ENCODE results near the gene MAML3.
"Not testable (repeated sequence)": the region's sequence is repeated elsewhere in the genome, so short reads cannot be mapped to it uniquely, and the experiment has no call there.

The MAML3 gene

DNA sequence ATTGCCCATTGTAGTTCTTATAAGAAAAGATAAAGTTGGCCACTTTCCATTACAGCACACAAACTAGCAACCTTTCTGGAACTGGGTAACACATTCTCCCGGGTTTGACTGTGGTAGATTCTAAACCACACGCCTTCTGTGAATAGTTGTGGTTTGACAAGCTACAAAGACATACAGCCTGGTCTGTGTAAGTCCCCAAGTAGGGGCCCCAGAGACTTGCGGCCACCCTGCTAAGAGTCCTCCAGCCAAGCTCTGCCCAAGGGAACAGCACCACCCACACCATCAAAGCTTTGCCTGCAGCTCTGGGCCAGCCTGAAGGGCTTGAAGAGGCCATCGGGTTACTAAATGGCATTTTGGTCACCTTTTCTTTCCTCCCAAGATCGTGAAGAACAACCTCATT is 203.4 kb downstream of the MAML3 start:
- no peak overlapping the region for H3K27ac ChIP-seq (ENCODE audit: low read length)

DNA sequence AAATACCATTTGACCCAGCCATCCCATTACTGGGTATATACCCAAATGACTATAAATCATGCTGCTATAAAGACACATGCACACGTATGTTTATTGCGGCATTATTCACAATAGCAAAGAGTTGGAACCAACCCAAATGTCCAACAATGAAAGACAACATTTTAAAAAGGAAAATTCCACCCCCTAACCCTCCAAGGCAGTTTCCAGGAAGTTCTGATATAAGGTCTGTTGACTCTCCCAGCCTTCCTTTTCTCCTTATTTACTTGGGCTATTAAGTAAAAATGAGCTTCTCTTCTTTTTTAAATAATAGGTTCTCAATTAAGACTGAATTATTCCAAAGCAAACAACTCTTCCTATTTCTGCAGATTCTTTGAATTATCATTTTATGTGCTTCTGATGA is 209.1 kb downstream of the MAML3 start:
- not testable (repeated sequence) for H3K4me3 ChIP-seq (ENCODE audit: low read depth in 1 of 2, low read length in 2 of 2); H3K36me3 ChIP-seq (ENCODE audit: control insufficient read depth in 1 of 2, insufficient read depth in 2 of 2, low read length in 2 of 2); H3K9me3 ChIP-seq (ENCODE audit: control insufficient read depth in 1 of 2, low read length in 2 of 2); H3K27me3 ChIP-seq (ENCODE audit: low read depth, low read length); H3K4me1 ChIP-seq (ENCODE audit: control insufficient read depth in 1 of 2, insufficient read depth in 2 of 2, low read length in 2 of 2); H3K27ac ChIP-seq (ENCODE audit: low read length)

More for the DNA sequence above, 203.4 kb downstream of the MAML3 start:
- Histone ChIP-seq H3K27me3 (ENCODE audit: low read depth, low read length) (no peaks in the 10 kb centered on the region), H3K9me3 (ENCODE audit: control insufficient read depth in 1 of 2, low read length in 2 of 2) (no peaks in the 10 kb centered on the region), H3K4me1 (ENCODE audit: control insufficient read depth in 1 of 2, insufficient read depth in 2 of 2, low read length in 2 of 2) (peaks cover 0 to 4% of the 10 kb centered on the region in 2 donors), H3K4me3 (ENCODE audit: low read depth in 1 of 2, low read length in 2 of 2) (no peak overlapping the region), H3K36me3 (ENCODE audit: control insufficient read depth in 1 of 2, insufficient read depth in 2 of 2, low read length in 2 of 2) (no peaks in the 10 kb centered on the region)

DNA sequence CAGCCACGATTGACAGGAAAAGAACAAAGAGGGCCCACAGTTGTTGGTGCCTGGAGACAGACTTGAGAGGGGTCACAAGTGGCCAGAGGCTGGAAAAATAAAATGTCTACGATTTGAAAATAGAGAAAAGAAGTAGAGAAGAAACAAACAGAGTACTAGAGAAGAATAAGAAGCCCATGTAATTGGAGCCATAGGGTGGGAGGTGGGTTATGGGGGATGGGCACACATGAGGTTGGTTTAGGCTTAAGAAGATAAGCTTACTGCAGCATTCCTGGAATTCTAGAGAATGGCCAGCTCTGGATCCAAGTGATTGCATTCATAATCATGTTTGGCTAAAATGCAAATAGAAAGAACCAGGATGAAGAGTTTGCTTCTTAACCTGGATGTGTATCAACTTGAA is 210.7 kb downstream of the MAML3 start:
- Histone ChIP-seq H3K9me3 (ENCODE audit: control insufficient read depth in 1 of 2, low read length in 2 of 2) (no peaks in the 10 kb centered on the region), H3K36me3 (ENCODE audit: control insufficient read depth in 1 of 2, insufficient read depth in 2 of 2, low read length in 2 of 2) (no peaks in the 10 kb centered on the region), H3K4me3 (ENCODE audit: low read depth in 1 of 2, low read length in 2 of 2) (no peak overlapping the region), H3K27ac (ENCODE audit: low read length) (no peak overlapping the region), H3K27me3 (ENCODE audit: low read depth, low read length) (no peaks in the 10 kb centered on the region), H3K4me1 (ENCODE audit: control insufficient read depth in 1 of 2, insufficient read depth in 2 of 2, low read length in 2 of 2) (peaks cover 0 to 4% of the 10 kb centered on the region in 2 donors)

DNA sequence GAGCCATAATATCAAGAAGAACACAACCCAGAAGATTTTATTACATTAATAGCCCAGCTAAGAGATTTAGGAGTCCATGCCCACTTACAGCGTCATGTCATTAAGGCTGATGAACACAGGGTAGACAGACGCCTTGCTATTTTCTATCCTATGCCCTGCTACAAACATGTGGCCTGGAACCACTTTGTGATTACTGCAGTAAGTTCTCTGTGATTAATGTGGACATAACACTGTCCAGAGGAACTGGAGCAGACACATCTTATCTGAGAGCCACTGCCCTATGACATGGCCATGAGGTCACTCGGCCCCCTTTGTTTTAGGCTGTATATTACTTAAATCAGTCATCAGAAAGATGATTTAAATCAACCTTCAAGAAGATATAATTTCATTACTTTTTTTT is 211.7 kb downstream of the MAML3 start:
- no peak overlapping the region for H3K27ac ChIP-seq (ENCODE audit: low read length)
- peaks cover 0 to 2% of the 10 kb centered on the region in 2 donors for H3K4me1 ChIP-seq (ENCODE audit: control insufficient read depth in 1 of 2, insufficient read depth in 2 of 2, low read length in 2 of 2)
- no peaks in the 10 kb centered on the region for H3K27me3 ChIP-seq (ENCODE audit: low read depth, low read length)
- no peak overlapping the region for H3K4me3 ChIP-seq (ENCODE audit: low read depth in 1 of 2, low read length in 2 of 2)
- H3K36me3 ChIP-seq (ENCODE audit: control insufficient read depth in 1 of 2, insufficient read depth in 2 of 2, low read length in 2 of 2) = no peaks in the 10 kb centered on the region
- H3K9me3 ChIP-seq (ENCODE audit: control insufficient read depth in 1 of 2, low read length in 2 of 2) = no peaks in the 10 kb centered on the region

DNA sequence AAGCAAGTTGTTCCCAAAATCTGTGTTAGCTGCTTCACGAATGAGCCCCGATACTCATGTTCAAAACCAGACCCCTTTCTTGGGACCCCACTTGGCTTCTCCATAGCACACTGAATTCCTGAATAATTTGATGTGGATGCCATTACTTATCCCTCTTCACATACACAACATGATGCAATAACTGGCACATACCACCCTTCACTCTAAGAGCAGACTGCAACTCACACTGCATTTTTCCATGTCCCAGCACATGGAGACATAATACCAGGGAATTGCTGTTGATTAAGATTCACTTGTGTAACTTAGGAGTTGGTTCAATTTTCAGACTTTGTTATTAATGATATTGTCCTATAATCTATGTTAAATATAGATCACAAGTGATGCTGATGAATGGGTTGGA is 213.4 kb downstream of the MAML3 start:
- no peak overlapping the region for H3K4me3 ChIP-seq (ENCODE audit: low read depth in 1 of 2, low read length in 2 of 2)
- H3K27ac ChIP-seq (ENCODE audit: low read length) = no peak overlapping the region
- no peaks in the 10 kb centered on the region for H3K27me3 ChIP-seq (ENCODE audit: low read depth, low read length)
- H3K9me3 ChIP-seq (ENCODE audit: control insufficient read depth in 1 of 2, low read length in 2 of 2) = no peaks in the 10 kb centered on the region
- no peaks in the 10 kb centered on the region for H3K4me1 ChIP-seq (ENCODE audit: control insufficient read depth in 1 of 2, insufficient read depth in 2 of 2, low read length in 2 of 2)
- no peaks in the 10 kb centered on the region for H3K36me3 ChIP-seq (ENCODE audit: control insufficient read depth in 1 of 2, insufficient read depth in 2 of 2, low read length in 2 of 2)

DNA sequence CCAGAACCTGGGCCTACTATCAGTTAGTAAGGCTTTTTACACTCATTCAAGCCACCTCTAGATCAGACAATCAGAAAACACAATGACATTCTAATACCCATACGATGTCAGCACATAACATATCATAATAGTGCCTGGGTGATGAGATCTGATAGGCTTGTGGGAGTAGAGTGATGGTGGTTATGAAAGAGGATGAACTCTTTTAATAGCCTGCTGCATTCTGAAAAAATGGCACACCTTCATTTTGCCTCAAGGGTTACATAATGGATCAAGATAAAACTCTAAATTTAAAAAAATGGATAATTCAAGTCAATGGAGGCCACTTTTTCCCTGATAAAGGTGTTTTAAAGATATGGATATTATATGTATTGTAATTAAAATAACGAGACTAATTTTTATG is 215.6 kb downstream of the MAML3 start:
- Histone ChIP-seq H3K4me1 (ENCODE audit: control insufficient read depth in 1 of 2, insufficient read depth in 2 of 2, low read length in 2 of 2) (peaks cover 3 to 8% of the 10 kb centered on the region in 2 donors), H3K36me3 (ENCODE audit: control insufficient read depth in 1 of 2, insufficient read depth in 2 of 2, low read length in 2 of 2) (no peaks in the 10 kb centered on the region), H3K4me3 (ENCODE audit: low read depth in 1 of 2, low read length in 2 of 2) (no peak overlapping the region), H3K9me3 (ENCODE audit: control insufficient read depth in 1 of 2, low read length in 2 of 2) (no peaks in the 10 kb centered on the region), H3K27ac (ENCODE audit: low read length) (no peak overlapping the region), H3K27me3 (ENCODE audit: low read depth, low read length) (no peaks in the 10 kb centered on the region)

DNA sequence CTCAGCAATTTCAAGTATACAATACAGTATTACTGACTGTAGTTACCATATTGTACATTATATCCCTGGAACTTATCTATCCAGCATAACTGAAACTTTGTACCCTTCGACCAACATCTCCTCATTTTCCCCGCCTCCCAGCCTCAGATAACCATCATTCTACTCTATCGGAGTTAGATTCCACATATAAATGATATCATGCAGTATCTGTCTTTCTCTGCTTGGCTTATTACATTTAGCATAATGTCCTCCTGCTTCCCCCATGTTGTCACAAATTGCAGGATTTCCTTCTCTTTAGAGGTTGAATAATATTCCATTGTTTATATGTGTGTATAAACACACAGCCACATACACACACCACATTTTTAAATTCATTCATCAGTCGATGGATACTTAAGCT is 218.1 kb downstream of the MAML3 start:
- no peaks in the 10 kb centered on the region for H3K36me3 ChIP-seq (ENCODE audit: control insufficient read depth in 1 of 2, insufficient read depth in 2 of 2, low read length in 2 of 2)
- H3K27ac ChIP-seq (ENCODE audit: low read length) = no peak overlapping the region
- no peaks in the 10 kb centered on the region for H3K9me3 ChIP-seq (ENCODE audit: control insufficient read depth in 1 of 2, low read length in 2 of 2)
- no peak overlapping the region for H3K4me3 ChIP-seq (ENCODE audit: low read depth in 1 of 2, low read length in 2 of 2)
- no peaks in the 10 kb centered on the region for H3K27me3 ChIP-seq (ENCODE audit: low read depth, low read length)
- H3K4me1 ChIP-seq (ENCODE audit: control insufficient read depth in 1 of 2, insufficient read depth in 2 of 2, low read length in 2 of 2) = peaks cover 3 to 8% of the 10 kb centered on the region in 2 donors

DNA sequence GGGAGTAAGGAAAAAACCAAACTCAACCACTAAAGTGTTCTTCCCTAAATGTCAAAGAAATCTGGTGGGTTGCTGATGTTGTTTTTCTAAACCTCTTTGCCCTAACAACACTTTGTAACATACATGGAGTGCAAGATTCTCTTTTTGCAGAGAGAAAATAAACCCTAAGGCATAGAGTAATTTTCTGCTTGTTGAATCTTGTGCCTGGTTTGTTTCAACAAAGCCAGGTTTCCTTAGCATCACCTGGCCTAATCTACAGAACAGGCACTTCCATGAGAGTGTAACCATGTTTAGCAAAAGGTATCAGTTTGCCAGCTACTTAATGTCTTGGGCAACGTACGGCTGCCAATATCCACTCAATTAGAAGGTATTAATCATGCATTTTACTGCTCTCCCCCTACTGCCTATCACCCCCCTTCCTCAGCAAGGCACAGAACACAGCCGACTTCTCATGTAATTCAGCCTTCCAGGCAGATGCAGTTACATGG is 219.2 kb downstream of the MAML3 start:
- no peaks in the 10 kb centered on the region for H3K9me3 ChIP-seq (ENCODE audit: control insufficient read depth in 1 of 2, low read length in 2 of 2)
- H3K27me3 ChIP-seq (ENCODE audit: low read depth, low read length) = no peaks in the 10 kb centered on the region
- no peak overlapping the region for H3K4me3 ChIP-seq (ENCODE audit: low read depth in 1 of 2, low read length in 2 of 2)
- H3K36me3 ChIP-seq (ENCODE audit: control insufficient read depth in 1 of 2, insufficient read depth in 2 of 2, low read length in 2 of 2) = no peaks in the 10 kb centered on the region
- H3K4me1 ChIP-seq (ENCODE audit: control insufficient read depth in 1 of 2, insufficient read depth in 2 of 2, low read length in 2 of 2) = peaks cover 3 to 8% of the 10 kb centered on the region in 2 donors
- no peak overlapping the region for H3K27ac ChIP-seq (ENCODE audit: low read length)

DNA sequence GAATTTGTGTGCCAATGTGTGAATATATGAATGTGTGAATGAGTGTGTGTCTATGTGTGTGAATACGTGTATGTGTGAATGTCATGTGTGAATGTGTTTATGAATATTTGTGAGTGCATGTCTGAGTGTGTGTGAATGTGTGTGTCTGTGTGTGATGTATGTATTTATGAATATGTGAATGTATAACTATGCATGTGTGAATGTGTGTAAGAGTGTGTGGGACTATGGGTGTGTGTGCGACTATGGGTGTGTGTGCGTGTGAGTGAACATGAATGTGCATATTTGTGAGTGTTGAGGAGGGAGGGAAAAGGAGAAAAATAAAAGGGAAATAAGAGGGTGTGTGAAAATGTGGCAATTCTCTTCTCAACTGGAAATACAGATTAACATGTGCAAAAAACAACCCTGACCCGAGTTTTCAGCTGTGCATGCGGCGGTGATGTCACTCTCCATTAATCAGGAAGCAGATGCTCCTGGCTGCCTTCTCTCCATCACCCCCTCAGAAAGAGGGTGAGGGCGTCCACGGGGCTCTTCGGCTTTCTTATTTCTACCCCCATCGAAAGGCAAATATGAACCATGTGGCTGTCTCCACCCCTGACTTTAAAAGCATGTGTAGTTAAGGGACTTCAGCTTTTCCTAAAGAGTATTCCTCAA is 219.8 kb downstream of the MAML3 start:
- Histone ChIP-seq H3K27ac (ENCODE audit: low read length) (no peak overlapping the region), H3K9me3 (ENCODE audit: control insufficient read depth in 1 of 2, low read length in 2 of 2) (no peaks in the 10 kb centered on the region), H3K27me3 (ENCODE audit: low read depth, low read length) (no peaks in the 10 kb centered on the region), H3K4me1 (ENCODE audit: control insufficient read depth in 1 of 2, insufficient read depth in 2 of 2, low read length in 2 of 2) (peaks cover 3 to 8% of the 10 kb centered on the region in 2 donors), H3K4me3 (ENCODE audit: low read depth in 1 of 2, low read length in 2 of 2) (no peak overlapping the region), H3K36me3 (ENCODE audit: control insufficient read depth in 1 of 2, insufficient read depth in 2 of 2, low read length in 2 of 2) (no peaks in the 10 kb centered on the region)

DNA sequence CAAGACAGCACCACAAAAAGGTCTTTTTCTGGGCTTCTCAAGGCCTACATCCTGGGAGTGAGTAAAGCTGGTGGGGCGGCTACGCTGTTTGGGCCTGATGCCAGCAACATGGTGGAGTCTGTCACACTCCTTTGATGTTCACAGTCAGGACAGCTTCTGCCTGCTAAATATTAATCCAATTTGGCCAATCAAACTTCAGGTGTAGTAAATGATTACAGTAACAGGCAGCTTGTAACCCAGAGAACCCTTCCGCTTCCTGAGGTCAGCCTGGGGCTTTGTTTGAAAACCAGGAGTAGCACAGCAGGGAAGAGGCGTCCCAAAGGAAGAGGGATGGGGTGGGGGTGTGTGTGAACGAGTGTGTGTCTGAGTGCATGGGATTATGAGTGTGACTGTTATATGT is 220.4 kb downstream of the MAML3 start:
- Histone ChIP-seq H3K9me3 (ENCODE audit: control insufficient read depth in 1 of 2, low read length in 2 of 2) (no peaks in the 10 kb centered on the region), H3K4me3 (ENCODE audit: low read depth in 1 of 2, low read length in 2 of 2) (no peak overlapping the region), H3K36me3 (ENCODE audit: control insufficient read depth in 1 of 2, insufficient read depth in 2 of 2, low read length in 2 of 2) (no peaks in the 10 kb centered on the region), H3K27ac (ENCODE audit: low read length) (no peak overlapping the region), H3K27me3 (ENCODE audit: low read depth, low read length) (no peaks in the 10 kb centered on the region), H3K4me1 (ENCODE audit: control insufficient read depth in 1 of 2, insufficient read depth in 2 of 2, low read length in 2 of 2) (peaks cover 3 to 8% of the 10 kb centered on the region in 2 donors)

DNA sequence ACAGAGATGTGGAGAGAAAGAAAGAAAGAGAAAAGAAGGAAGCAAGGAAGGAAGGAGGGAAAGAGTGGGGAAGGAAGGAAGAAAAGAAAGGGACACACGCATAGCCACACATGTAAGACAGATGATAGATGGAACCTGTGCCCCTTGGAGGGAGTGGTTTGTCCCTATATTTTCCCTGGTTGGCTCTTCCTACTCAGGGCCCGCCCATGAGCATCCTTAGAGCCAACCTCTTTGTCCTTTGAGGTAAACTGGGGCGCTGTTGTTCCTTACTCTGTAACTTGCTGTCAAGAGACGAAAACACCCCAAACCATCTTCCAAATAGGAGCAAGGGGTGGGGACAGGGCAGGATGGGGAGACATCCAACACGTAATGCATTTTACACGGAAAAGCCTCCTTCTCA is 220.9 kb downstream of the MAML3 start:
- Histone ChIP-seq H3K27me3 (ENCODE audit: low read depth, low read length) (no peaks in the 10 kb centered on the region), H3K9me3 (ENCODE audit: control insufficient read depth in 1 of 2, low read length in 2 of 2) (no peaks in the 10 kb centered on the region), H3K36me3 (ENCODE audit: control insufficient read depth in 1 of 2, insufficient read depth in 2 of 2, low read length in 2 of 2) (no peaks in the 10 kb centered on the region), H3K27ac (ENCODE audit: low read length) (no peak overlapping the region), H3K4me3 (ENCODE audit: low read depth in 1 of 2, low read length in 2 of 2) (no peak overlapping the region), H3K4me1 (ENCODE audit: control insufficient read depth in 1 of 2, insufficient read depth in 2 of 2, low read length in 2 of 2) (peaks cover 3 to 8% of the 10 kb centered on the region in 2 donors)

DNA sequence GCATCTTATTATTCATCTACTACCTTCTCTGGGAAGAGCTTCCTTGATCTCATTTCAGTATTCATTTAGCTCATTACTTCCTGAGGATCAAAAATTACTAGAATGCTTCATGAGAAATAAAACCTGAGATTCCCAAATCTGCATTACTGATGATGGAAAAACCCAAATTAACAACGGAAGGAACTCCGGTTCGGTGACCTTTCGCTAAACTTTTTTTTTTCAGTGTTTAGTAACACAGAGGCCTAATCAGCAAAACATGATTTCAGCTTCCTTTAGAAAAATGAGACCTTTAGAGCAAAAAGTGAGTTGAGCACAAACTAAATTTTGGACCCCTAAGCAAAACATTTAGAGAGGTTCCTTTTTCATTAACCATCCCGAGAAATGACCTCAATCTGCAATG is 229.2 kb downstream of the MAML3 start:
- Histone ChIP-seq H3K9me3 (ENCODE audit: control insufficient read depth in 1 of 2, low read length in 2 of 2) (no peaks in the 10 kb centered on the region), H3K36me3 (ENCODE audit: control insufficient read depth in 1 of 2, insufficient read depth in 2 of 2, low read length in 2 of 2) (no peaks in the 10 kb centered on the region), H3K27ac (ENCODE audit: low read length) (no peak overlapping the region), H3K27me3 (ENCODE audit: low read depth, low read length) (no peaks in the 10 kb centered on the region), H3K4me1 (ENCODE audit: control insufficient read depth in 1 of 2, insufficient read depth in 2 of 2, low read length in 2 of 2) (peaks cover 15 to 26% of the 10 kb centered on the region in 2 donors), H3K4me3 (ENCODE audit: low read depth in 1 of 2, low read length in 2 of 2) (no peak overlapping the region)
